Esophagus muscularis mucosa (tissue), 4 donors: ENCODE measurements around the gene GALNT7. TPM values are rescaled to one million over a fixed set of nuclear protein-coding genes. Genes with fewer than 3 reads are reported as not detected.
"Not testable (repeated sequence)": the region's sequence is repeated elsewhere in the genome, so short reads cannot be mapped to it uniquely, and the experiment has no call there.

Experiments used
- DNase-seq: peaks from one replicate; pipeline ENCODE4 v3.0.0-alpha.2; 2017; ENCODE audit errors: extremely low spot score
- H3K27ac ChIP-seq, 4 donors: fragments of 200-600 bp; sonication (generic); replicated peaks in 1 of 4; 1 replicate in 3 of 4; 2 replicates in 1 of 4; pipeline ENCODE4 v1.5.1; 2016 to 2019; ENCODE audit warnings: mild to moderate bottlenecking in 1 of 4
- H3K27me3 ChIP-seq, 4 donors: fragments of 200-600 bp; sonication (generic); one replicate each; pipeline versions ENCODE4 v1.5.1 to v1.6.0; 2016 to 2019
- H3K36me3 ChIP-seq, 4 donors: fragments of 200-600 bp; sonication (generic); one replicate each; pipeline ENCODE4 v1.5.1; 2016 to 2019
- H3K4me1 ChIP-seq, 4 donors: fragments of 200-600 bp; sonication (generic); one replicate each; pipeline ENCODE4 v1.5.1; 2016 to 2019
- H3K4me3 ChIP-seq, 4 donors: fragments of 200-600 bp; sonication (generic); 1 replicate in 2 of 4; 2 replicates in 2 of 4; pipeline ENCODE4 v1.5.1; 2016 to 2019; ENCODE audit warnings: mild to moderate bottlenecking in 4 of 4, moderate library complexity in 1 of 4
- H3K9me3 ChIP-seq, 4 donors: fragments of 200-600 bp; sonication (generic); 1 replicate in 3 of 4; 2 replicates in 1 of 4; pipeline ENCODE4 v1.5.1; 2016 to 2019
- EP300 ChIP-seq: sonication (generic); formaldehyde crosslinking; IDR thresholded peaks from one replicate; pipeline ENCODE4 v1.6.1; 2017; ENCODE audit warnings: antibody characterized with exemption
- POLR2A ChIP-seq: fragments of 450-650 bp; IDR thresholded peaks from one replicate; pipeline ENCODE4 v1.6.1; 2017; ENCODE audit warnings: antibody characterized with exemption, moderate library complexity, mild to moderate bottlenecking, low read depth
- POLR2AphosphoS5 ChIP-seq, 2 donors: sonication (generic); formaldehyde crosslinking; IDR thresholded peaks; one replicate each; pipeline ENCODE4 v1.6.1; 2017; ENCODE audit warnings: antibody characterized with exemption in 2 of 2
- WGBS: methylation state at CpG from one replicate; pipeline ENCODE4 v1.1.5; 2018; 5-methylcytosine and 5-hydroxymethylcytosine counted together
- intact Hi-C: fragments of 100-400 bp; cut with DNase I; formaldehyde crosslinking; loops from one replicate; pipeline ENCODE4 v1.15.1; 2023
- total RNA-seq, 4 donors: library from RNA; depleted of rRNA; stranded (reverse); fragments of >200 nt; gene quantifications; one replicate each; pipeline versions ENCODE4 v1.1.0 to v1.2.1, GENCODE V29; 2016
- TF ChIP-seq, protein P1 (sequence below), 3 experiments: fragments of 200-600 bp in 2 of 3; fragments of 450-650 bp in 1 of 3; sonication (generic) in 2 of 3; IDR thresholded peaks; one replicate each; pipeline ENCODE4 v1.5.1; 2017 to 2019; ENCODE audit warnings: antibody characterized with exemption in 3 of 3, mild to moderate bottlenecking in 2 of 3, moderate library complexity in 1 of 3

The GALNT7 gene
- total RNA-seq, 4 donors from 2014 or later: 9.6 to 20.2 (median 12.9) TPM

DNA sequence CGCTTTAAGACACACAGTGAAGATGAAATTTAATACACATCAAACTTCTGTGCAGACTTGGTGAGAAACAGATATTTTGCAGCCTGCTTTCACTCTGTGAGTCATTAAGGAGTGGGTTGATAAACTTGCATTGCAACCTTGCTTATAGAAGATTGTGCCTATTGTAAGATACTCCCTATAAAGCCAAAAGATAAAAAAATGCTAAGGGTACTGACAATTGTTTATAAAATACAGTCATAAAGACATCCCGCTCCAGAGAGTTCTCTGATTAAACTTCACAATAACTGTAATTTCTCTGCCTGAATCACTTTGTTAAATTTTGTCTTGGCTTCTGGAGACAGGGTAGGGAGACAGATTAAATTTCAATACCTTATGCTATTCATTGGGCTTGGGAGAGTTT lies 49.1 kb downstream of the GALNT7 start:
- Histone ChIP-seq H3K4me1 (peaks cover 0 to 9% (median 6%) of the 10 kb centered on the region in 4 donors), H3K27me3 (no peaks in the 10 kb centered on the region), H3K27ac (no peak overlapping the region), H3K4me3 (no peak overlapping the region), H3K9me3 (no peaks in the 10 kb centered on the region), H3K36me3 (no peaks in the 10 kb centered on the region)
- TF ChIP-seq POLR2A: no peak
- TF ChIP-seq, protein P1, sequence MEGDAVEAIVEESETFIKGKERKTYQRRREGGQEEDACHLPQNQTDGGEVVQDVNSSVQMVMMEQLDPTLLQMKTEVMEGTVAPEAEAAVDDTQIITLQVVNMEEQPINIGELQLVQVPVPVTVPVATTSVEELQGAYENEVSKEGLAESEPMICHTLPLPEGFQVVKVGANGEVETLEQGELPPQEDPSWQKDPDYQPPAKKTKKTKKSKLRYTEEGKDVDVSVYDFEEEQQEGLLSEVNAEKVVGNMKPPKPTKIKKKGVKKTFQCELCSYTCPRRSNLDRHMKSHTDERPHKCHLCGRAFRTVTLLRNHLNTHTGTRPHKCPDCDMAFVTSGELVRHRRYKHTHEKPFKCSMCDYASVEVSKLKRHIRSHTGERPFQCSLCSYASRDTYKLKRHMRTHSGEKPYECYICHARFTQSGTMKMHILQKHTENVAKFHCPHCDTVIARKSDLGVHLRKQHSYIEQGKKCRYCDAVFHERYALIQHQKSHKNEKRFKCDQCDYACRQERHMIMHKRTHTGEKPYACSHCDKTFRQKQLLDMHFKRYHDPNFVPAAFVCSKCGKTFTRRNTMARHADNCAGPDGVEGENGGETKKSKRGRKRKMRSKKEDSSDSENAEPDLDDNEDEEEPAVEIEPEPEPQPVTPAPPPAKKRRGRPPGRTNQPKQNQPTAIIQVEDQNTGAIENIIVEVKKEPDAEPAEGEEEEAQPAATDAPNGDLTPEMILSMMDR (IDR thresholded peaks at IDR 0.05): no peak
- DNase-seq: no peak
- intact Hi-C loops: no loop called here
- WGBS: 84% methylated on average over 2 of the region's 2 CpGs

DNA sequence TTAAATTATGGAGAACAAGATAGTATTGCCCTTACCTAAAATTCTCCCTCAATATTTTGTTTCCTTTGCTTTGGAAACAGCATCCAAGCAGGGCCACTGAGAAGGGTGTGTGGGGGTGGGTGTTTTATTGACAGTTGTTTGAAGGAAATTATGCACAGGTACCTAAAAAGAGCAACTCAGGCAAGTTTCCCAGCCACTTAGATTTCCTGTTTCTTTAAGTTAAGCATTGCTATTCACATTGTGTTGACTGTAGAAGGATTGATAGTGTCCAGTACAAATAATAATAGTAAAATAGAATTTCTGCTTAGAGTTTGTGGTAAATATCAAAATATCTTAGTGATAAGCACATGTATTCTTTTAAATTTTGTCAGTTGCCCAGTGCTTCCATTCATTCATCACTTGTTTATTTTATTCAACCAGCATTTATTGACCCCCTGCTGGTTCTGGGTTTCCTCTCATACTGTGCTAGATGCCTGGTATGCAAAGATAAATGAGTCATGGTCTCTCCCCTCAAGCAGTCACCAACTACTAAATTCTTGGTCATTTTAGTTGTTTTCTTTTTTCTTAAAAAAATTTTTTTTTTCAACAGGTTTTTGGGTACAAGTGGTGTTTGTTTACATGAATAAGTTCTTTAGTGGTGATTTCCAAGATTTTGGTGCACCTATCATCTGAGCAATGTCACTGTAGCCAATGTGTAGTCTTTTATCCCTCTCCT lies 50.0 kb downstream of the GALNT7 start:
- Histone ChIP-seq H3K36me3 (no peaks in the 10 kb centered on the region), H3K27ac (no peak overlapping the region), H3K9me3 (no peaks in the 10 kb centered on the region), H3K27me3 (no peaks in the 10 kb centered on the region), H3K4me1 (peaks cover 0 to 9% (median 6%) of the 10 kb centered on the region in 4 donors), H3K4me3 (no peak overlapping the region)
- TF ChIP-seq, protein P1 (IDR thresholded peaks at IDR 0.05): no peak
- TF ChIP-seq POLR2AphosphoS5 (IDR thresholded peaks at IDR 0.05) (no peak), EP300 (no peak), POLR2A (no peak)
- intact Hi-C loops: no loop called here
- DNase-seq: no peak

GRCh38 chr4:173219126-173219437 lies 50.5 kb downstream of the GALNT7 start:
- H3K4me1 ChIP-seq, H3K36me3 ChIP-seq, H3K4me3 ChIP-seq, intact Hi-C loops, H3K9me3 ChIP-seq, H3K27ac ChIP-seq, H3K27me3 ChIP-seq, DNase-seq: not testable (repeated sequence)
- WGBS: 88% methylated on average over 4 of the region's 4 CpGs

DNA sequence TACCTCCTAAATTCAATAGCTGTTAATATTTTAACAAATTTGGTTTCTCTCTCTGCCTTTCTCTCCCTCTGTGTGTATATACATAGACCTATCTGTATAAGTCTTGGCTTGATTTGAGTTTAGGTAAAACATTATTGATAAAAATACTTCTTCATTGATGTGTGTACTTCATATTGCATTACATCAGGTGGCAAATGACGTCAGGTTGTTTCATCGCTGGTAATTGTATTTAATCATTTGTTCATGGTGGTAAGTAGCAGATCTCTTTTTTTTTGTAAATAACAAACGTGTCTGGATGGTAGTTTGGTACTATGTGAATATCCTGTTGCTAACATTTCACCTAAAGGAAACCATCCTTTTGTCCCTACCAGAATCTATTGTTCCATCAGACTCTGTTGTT lies 55.1 kb downstream of the GALNT7 start:
- intact Hi-C loops: no loop called here
- 86% methylated on average over 3 of the region's 3 CpGs for WGBS

GRCh38 chr4:173226401-173226888 lies 57.8 kb downstream of the GALNT7 start:
- Histone ChIP-seq H3K27ac (no peak overlapping the region), H3K4me1 (no peaks in the 10 kb centered on the region), H3K9me3 (no peaks in the 10 kb centered on the region), H3K27me3 (no peaks in the 10 kb centered on the region), H3K4me3 (no peak overlapping the region), H3K36me3 (no peaks in the 10 kb centered on the region)
- intact Hi-C loops: no loop called here
- WGBS: 90% methylated on average over 4 of the region's 4 CpGs
- no peak for TF ChIP-seq EP300
- TF ChIP-seq POLR2A: no peak
- TF ChIP-seq, protein P1 (IDR thresholded peaks at IDR 0.05): no peak
- no peak for TF ChIP-seq POLR2AphosphoS5 (IDR thresholded peaks at IDR 0.05)
- DNase-seq: no peak

More for the DNA sequence above, 55.1 kb downstream of the GALNT7 start:
- H3K36me3 ChIP-seq: no peaks in the 10 kb centered on the region
- no peak overlapping the region for H3K27ac ChIP-seq
- no peaks in the 10 kb centered on the region for H3K9me3 ChIP-seq
- no peak for TF ChIP-seq EP300
- no peak overlapping the region for H3K4me3 ChIP-seq
- no peaks in the 10 kb centered on the region for H3K27me3 ChIP-seq
- DNase-seq: no peak
- H3K4me1 ChIP-seq: no peaks in the 10 kb centered on the region

GRCh38 chr4:173227756-173228155 lies 59.1 kb downstream of the GALNT7 start:
- intact Hi-C loops: no loop called here
- H3K27ac ChIP-seq: no peak overlapping the region
- TF ChIP-seq, protein P1 (IDR thresholded peaks at IDR 0.05): no peak
- TF ChIP-seq POLR2A (no peak), POLR2AphosphoS5 (IDR thresholded peaks at IDR 0.05) (no peak), EP300 (no peak)
- 90% methylated on average over 2 of the region's 2 CpGs for WGBS
- no peak for DNase-seq
- no peaks in the 10 kb centered on the region for H3K27me3 ChIP-seq
- no peaks in the 10 kb centered on the region for H3K36me3 ChIP-seq
- no peak overlapping the region for H3K4me3 ChIP-seq
- H3K9me3 ChIP-seq: no peaks in the 10 kb centered on the region
- no peaks in the 10 kb centered on the region for H3K4me1 ChIP-seq
